SK-N-SH (cell line): ENCODE data around the gene ARHGEF28.

ENCODE experiments used
- CTCF ChIP-seq: fragments of 200-600 bp; sonication (generic); IDR thresholded peaks from 2 replicates; pipeline ENCODE4 v1.6.1; 2017; ENCODE audit warnings: antibody characterized with exemption, mild to moderate bottlenecking, moderate library complexity
- FOSL2 ChIP-seq: IDR thresholded peaks from 2 replicates; pipeline ENCODE4 v1.4.0; 2012; ENCODE audit warnings: low read depth, mild to moderate bottlenecking, moderate library complexity, borderline replicate concordance
- POLR2AphosphoS5 ChIP-seq: IDR thresholded peaks from 2 replicates; pipeline ENCODE4 v1.6.1; 2012; ENCODE audit warnings: low read depth, low read length

- TF ChIP-seq CTCF = no peak
- no peak for TF ChIP-seq FOSL2
- no peak for TF ChIP-seq POLR2AphosphoS5
These were observed 275.0 kb downstream of the ARHGEF28 start for GRCh38 chr5:73901043-73901442.
